PC-3 (cell line): ENCODE data around the gene METAP1D. TPM values are rescaled to one million over a fixed set of nuclear protein-coding genes. Genes with fewer than 3 reads are reported as not detected.
A peak's percentile ranks its signal among the peaks of the same experiment; 100 is the strongest.

Experiments
- ATAC-seq: fragments of 200-7000 bp; cut with Tn5 transposase; 2 replicates; pipeline ENCODE4 v1.9.1; 2020; ENCODE audit warnings: mild to moderate bottlenecking, moderate library complexity
- BruUV-seq: library from RNA; stranded (reverse); fragments of 400-500 nt; replicated peaks from 2 replicates; lab custom pipeline; 2021; lab: Mats Ljungman, UMichigan
- CTCF ChIA-PET: fragments of 300-600 bp; sonication (Branson Sonifier 250); formaldehyde crosslinking; loops from one replicate; lab custom pipeline; 2022; ENCODE audit warnings: antibody characterized with exemption; lab: Charles Lee
- POLR2A ChIA-PET: fragments of 300-600 bp; sonication (Branson Sonifier 250); formaldehyde crosslinking; loops from one replicate; lab custom pipeline; 2022; ENCODE audit warnings: antibody characterized with exemption; ENCODE audit not compliant: unreplicated experiment; lab: Charles Lee
- DNase-seq: peaks from one replicate; pipeline ENCODE4 v3.0.0-alpha.2; 2015
- H2AFZ ChIP-seq: fragments of 300-600 bp; sonication (generic); 2 replicates; pipeline ENCODE4 v1.6.0; 2016; ENCODE audit warnings: antibody characterized with exemption, low read length
- H3F3A ChIP-seq: fragments of 300-600 bp; sonication (generic); one replicate; pipeline ENCODE4 v1.6.0; 2017; ENCODE audit warnings: antibody characterized with exemption, low read length, control low read depth, mild to moderate bottlenecking; ENCODE audit not compliant: unreplicated experiment
- H3K27ac ChIP-seq: fragments of 300-600 bp; sonication (generic); 2 replicates; pipeline ENCODE4 v1.5.1; 2016; ENCODE audit warnings: mild to moderate bottlenecking, low read length
- H3K27me3 ChIP-seq: fragments of 300-600 bp; sonication (generic); 2 replicates; pipeline ENCODE4 v1.6.1; 2016; ENCODE audit warnings: low read length, mixed read lengths
- H3K36me3 ChIP-seq: fragments of 300-600 bp; sonication (generic); 2 replicates; pipeline ENCODE4 v1.6.1; 2016; ENCODE audit warnings: low read depth, mixed run types, low read length, mixed read lengths
- H3K4me1 ChIP-seq: fragments of 300-600 bp; sonication (generic); 2 replicates; pipeline ENCODE4 v1.5.1; 2016; ENCODE audit warnings: low read length; ENCODE audit not compliant: insufficient read depth
- H3K4me2 ChIP-seq: fragments of 300-600 bp; sonication (generic); 2 replicates; pipeline ENCODE4 v1.6.0; 2016; ENCODE audit warnings: low read length
- H3K4me3 ChIP-seq: fragments of 300-600 bp; sonication (generic); 2 replicates; pipeline ENCODE4 v1.5.1; 2016; ENCODE audit warnings: mild to moderate bottlenecking, low read length, mixed read lengths
- H3K79me2 ChIP-seq: fragments of 300-600 bp; sonication (generic); 2 replicates; pipeline ENCODE4 v1.6.1; 2017; ENCODE audit warnings: low read length, mixed read lengths
- H3K9ac ChIP-seq: fragments of 300-600 bp; sonication (generic); 2 replicates; pipeline ENCODE4 v1.6.0; 2016; ENCODE audit warnings: mild to moderate bottlenecking, low read length
- H3K9me2 ChIP-seq: fragments of 300-600 bp; sonication (generic); replicated peaks from 2 replicates; pipeline ENCODE4 v1.6.1; 2016; ENCODE audit warnings: mixed run types, low read length, mixed read lengths
- H3K9me3 ChIP-seq: fragments of 300-600 bp; sonication (generic); 2 replicates; pipeline ENCODE4 v1.6.1; 2016; ENCODE audit warnings: low read length, mixed read lengths
- H4K20me1 ChIP-seq: fragments of 300-600 bp; sonication (generic); 2 replicates; pipeline ENCODE4 v1.6.1; 2016; ENCODE audit warnings: low read length, mixed read lengths
- EZH2 ChIP-seq: fragments of 300-600 bp; sonication (generic); IDR thresholded peaks from one replicate; pipeline ENCODE4 v1.6.1; 2017; ENCODE audit warnings: antibody characterized with exemption, mild to moderate bottlenecking, low read length; ENCODE audit not compliant: unreplicated experiment
- EZH2phosphoT487 ChIP-seq: fragments of 300-600 bp; sonication (generic); IDR thresholded peaks from 2 replicates; pipeline ENCODE4 v1.6.1; 2018; ENCODE audit warnings: mild to moderate bottlenecking, antibody characterized with exemption, low read length, borderline replicate concordance
- intact Hi-C: fragments of 100-400 bp; cut with micrococcal nuclease; formaldehyde crosslinking; loops from 2 replicates; pipeline ENCODE4 v1.9.0; 2023
- total RNA-seq: library from RNA; depleted of rRNA; stranded (reverse); fragments of >200 nt; gene quantifications from 2 replicates; pipeline ENCODE4 v1.2.3, GENCODE V29; 2014
- TF ChIP-seq, protein P1 (sequence below): fragments of 300-600 bp; sonication (generic); conservative IDR thresholded peaks from 2 replicates; pipeline ENCODE4 v1.5.1; 2017; ENCODE audit warnings: antibody characterized with exemption, low read depth, mild to moderate bottlenecking, low read length

The METAP1D gene
- total RNA-seq, 1 experiment from 2014 or later, result 12.0 TPM

DNA sequence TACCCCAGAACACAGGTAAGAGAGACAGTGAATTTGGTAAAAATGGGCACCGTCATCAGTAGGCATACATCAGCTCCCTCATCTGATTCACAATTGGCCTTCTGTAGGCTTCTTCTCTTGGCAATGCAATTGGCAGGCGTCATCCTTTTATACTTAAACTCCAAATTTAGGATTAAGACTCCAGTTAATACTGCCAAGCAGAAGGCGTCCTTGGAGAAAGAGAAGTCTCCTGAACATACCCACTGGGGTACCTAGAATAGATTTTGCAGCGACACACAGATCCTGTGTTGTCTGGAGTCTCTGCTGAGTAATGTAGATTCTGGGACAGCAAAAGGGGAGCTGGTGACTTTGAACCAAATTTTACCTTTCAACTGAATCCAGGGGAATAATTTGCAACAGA, 592 bp upstream of the METAP1D start:
- no peaks in the 10 kb centered on the region for H3K27me3 ChIP-seq
- POLR2A ChIA-PET, result no interaction called here
- H3K4me3 ChIP-seq, result peak overlapping the region; percentile 74
- ATAC-seq, result peak; percentile 7
- no peaks in the 10 kb centered on the region for H3F3A ChIP-seq
- CTCF ChIA-PET, result no interaction called here
- peaks cover 16% of the 10 kb centered on the region for H3K4me1 ChIP-seq
- intact Hi-C loops, result no loop called here
- H2AFZ ChIP-seq, result peak overlapping the region; percentile 91
- H3K4me2 ChIP-seq, result peak overlapping the region; percentile 87
- DNase-seq, result no peak
- peak overlapping the region; percentile 70; the same call in 1 of the 2 replicates for H3K27ac ChIP-seq
- H3K79me2 ChIP-seq, result peaks cover 4% of the 10 kb centered on the region; the same call in 1 of the 2 replicates
- H3K36me3 ChIP-seq, result no peaks in the 10 kb centered on the region
- no peaks in the 10 kb centered on the region for H3K9me2 ChIP-seq
- peak overlapping the region; percentile 82 for H3K9ac ChIP-seq
- H4K20me1 ChIP-seq, result no peaks in the 10 kb centered on the region
- TSS peak; percentile 74 for BruUV-seq
- H3K9me3 ChIP-seq, result no peaks in the 10 kb centered on the region
- TF ChIP-seq EZH2 (no peak), EZH2phosphoT487 (no peak)
- TF ChIP-seq, protein P1, sequence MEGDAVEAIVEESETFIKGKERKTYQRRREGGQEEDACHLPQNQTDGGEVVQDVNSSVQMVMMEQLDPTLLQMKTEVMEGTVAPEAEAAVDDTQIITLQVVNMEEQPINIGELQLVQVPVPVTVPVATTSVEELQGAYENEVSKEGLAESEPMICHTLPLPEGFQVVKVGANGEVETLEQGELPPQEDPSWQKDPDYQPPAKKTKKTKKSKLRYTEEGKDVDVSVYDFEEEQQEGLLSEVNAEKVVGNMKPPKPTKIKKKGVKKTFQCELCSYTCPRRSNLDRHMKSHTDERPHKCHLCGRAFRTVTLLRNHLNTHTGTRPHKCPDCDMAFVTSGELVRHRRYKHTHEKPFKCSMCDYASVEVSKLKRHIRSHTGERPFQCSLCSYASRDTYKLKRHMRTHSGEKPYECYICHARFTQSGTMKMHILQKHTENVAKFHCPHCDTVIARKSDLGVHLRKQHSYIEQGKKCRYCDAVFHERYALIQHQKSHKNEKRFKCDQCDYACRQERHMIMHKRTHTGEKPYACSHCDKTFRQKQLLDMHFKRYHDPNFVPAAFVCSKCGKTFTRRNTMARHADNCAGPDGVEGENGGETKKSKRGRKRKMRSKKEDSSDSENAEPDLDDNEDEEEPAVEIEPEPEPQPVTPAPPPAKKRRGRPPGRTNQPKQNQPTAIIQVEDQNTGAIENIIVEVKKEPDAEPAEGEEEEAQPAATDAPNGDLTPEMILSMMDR, result no peak

DNA sequence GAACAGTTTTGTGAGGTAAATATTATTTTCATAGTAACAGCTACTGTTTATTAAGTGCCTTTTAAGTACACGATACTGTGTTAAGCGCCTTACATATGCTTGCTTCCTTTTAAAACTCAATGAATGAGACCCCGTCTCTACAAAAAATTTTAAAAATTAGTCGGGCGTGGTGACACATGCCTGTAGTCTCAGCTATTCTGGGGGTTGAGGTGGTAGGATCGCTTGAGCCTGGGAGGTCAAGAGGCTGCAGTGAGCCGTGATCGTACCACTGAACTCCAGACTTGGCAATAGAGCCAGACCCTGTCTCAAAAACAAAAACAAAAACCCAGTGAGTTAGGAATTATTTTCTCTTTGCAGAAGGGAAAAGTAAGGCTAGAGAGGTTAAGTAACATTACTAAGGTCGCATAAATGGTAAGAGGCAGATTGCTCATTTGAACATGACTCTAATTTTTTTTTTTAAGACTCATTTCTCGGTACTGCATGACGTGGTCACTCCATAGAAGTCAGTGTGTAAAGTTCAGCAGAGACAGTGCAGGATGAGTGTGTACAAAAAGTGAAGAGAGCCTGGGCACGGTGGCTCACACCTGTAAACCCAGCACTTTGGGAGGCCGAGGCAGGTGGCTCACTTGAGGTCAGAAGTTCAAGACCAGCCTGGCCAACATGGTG, 1.1 kb downstream of the METAP1D start:
- no TSS peak for BruUV-seq
- Histone ChIP-seq H3K9me3 (no peaks in the 10 kb centered on the region), H3K4me3 (peak overlapping the region; percentile 74), H3K9ac (peak overlapping the region; percentile 82), H3K27ac (peak overlapping the region; percentile 70; the same call in 1 of the 2 replicates), H3K27me3 (no peaks in the 10 kb centered on the region), H3K9me2 (no peaks in the 10 kb centered on the region), H3K79me2 (peaks cover 4% of the 10 kb centered on the region; the same call in 1 of the 2 replicates), H3K4me2 (peak overlapping the region; percentile 87), H3F3A (no peaks in the 10 kb centered on the region), H4K20me1 (no peaks in the 10 kb centered on the region), H3K4me1 (peaks cover 16% of the 10 kb centered on the region), H3K36me3 (no peaks in the 10 kb centered on the region), H2AFZ (peak overlapping the region; percentile 91)
- no peak for DNase-seq
- no peak for ATAC-seq
- ChIA-PET POLR2A (interaction anchor here (0.6 kb wide), 1 partner anchor 98 kb away, joined by 4 read pairs; no protein-coding TSS in a partner anchor), CTCF (no interaction called here)
- TF ChIP-seq EZH2phosphoT487 (no peak), EZH2 (no peak)
- TF ChIP-seq, protein P1, result no peak
- intact Hi-C loops, result loop anchor here (2.0 kb wide), 1 partner anchor 94 kb away; no protein-coding TSS in a partner anchor

DNA sequence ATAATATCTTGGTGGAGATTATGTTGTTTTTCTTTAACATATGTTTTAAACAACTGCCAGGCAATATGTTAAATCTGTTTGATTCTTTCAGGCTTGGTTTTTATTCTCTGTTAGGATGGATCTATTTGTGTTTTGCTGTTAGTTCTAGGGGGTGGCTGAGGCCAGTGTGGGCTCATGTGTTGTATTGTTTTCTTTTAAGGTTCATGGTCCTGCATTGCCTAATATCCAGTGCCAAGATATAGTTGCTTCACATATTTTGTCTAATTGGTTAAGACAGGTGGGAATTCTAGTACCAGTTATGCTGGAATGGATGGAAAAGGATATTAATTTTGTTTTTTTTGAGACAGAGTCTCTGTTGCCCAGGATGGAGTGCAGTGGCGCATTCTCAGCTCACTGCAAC, 7.6 kb downstream of the METAP1D start:
- POLR2A ChIA-PET, result no interaction called here
- 0 out of 2 replicates have a peak, but pooled peaks cover 8% of the 10 kb centered on the region for H3K79me2 ChIP-seq
- H3K4me1 ChIP-seq, result peaks cover 17% of the 10 kb centered on the region
- no peak overlapping the region for H2AFZ ChIP-seq
- no peak for ATAC-seq
- BruUV-seq, result no TSS peak
- H3K9ac ChIP-seq, result no peak overlapping the region
- H3K4me2 ChIP-seq, result no peak overlapping the region
- H3K27ac ChIP-seq, result no peak overlapping the region
- TF ChIP-seq EZH2, result no peak
- TF ChIP-seq EZH2phosphoT487, result no peak
- TF ChIP-seq, protein P1, result no peak
- no peaks in the 10 kb centered on the region for H4K20me1 ChIP-seq
- no peaks in the 10 kb centered on the region for H3K9me3 ChIP-seq
- no peaks in the 10 kb centered on the region for H3F3A ChIP-seq
- intact Hi-C loops, result no loop called here
- no peak overlapping the region for H3K4me3 ChIP-seq
- H3K9me2 ChIP-seq, result no peaks in the 10 kb centered on the region
- no peaks in the 10 kb centered on the region for H3K27me3 ChIP-seq
- no peaks in the 10 kb centered on the region for H3K36me3 ChIP-seq
- CTCF ChIA-PET, result no interaction called here
- DNase-seq, result no peak
